HCT116 (cell line): ENCODE results near the gene ZNF503. TPM values are rescaled to one million over a fixed set of nuclear protein-coding genes. Genes with fewer than 3 reads are reported as not detected.

Experiments used
- ATAC-seq: fragments of 200-7000 bp; cut with Tn5 transposase; 2 replicates; pipeline ENCODE4 v1.9.1; 2020; ENCODE audit warnings: mild to moderate bottlenecking, moderate library complexity
- BruUV-seq: library from RNA; stranded (reverse); fragments of 400-500 nt; replicated peaks from 2 replicates; lab custom pipeline; 2021; lab: Mats Ljungman, UMichigan
- CTCF ChIA-PET: fragments of 300-600 bp; sonication (Branson Sonifier 250); formaldehyde crosslinking; loops from one replicate; lab custom pipeline; 2021; ENCODE audit warnings: antibody characterized with exemption; lab: Charles Lee
- POLR2A ChIA-PET: fragments of 300-600, 350-600 bp; sonication (Branson Sonifier 250); formaldehyde crosslinking; loops from one replicate; lab custom pipeline; 2021; ENCODE audit warnings: antibody characterized with exemption; lab: Charles Lee
- RAD21 ChIA-PET, 2 experiments: fragments of 300-600 bp; sonication (Branson Sonifier 250); formaldehyde crosslinking; loops; one replicate each; lab custom pipeline; 2023; ENCODE audit warnings: low total read pairs in 2 of 2; ENCODE audit not compliant: uncharacterized antibody in 2 of 2, unreplicated experiment in 2 of 2, low non-redundant PET in 1 of 2; lab: Charles Lee
- DNase-seq: peaks from one replicate; pipeline ENCODE4 v3.0.0-alpha.2; 2010; ENCODE audit warnings: low read depth, low spot score
- H2AFZ ChIP-seq: fragments of 200-600 bp; shearing (Covaris generic), sonication (generic); 2 replicates; pipeline ENCODE4 v1.6.1; 2017; ENCODE audit warnings: low read depth, mixed run types, mixed read lengths, antibody characterized with exemption, low read length; ENCODE audit not compliant: poor library complexity, severe bottlenecking
- H3K27ac ChIP-seq: 2 replicates; pipeline ENCODE4 v1.5.1; 2012; ENCODE audit warnings: low read depth, low read length
- H3K27me3 ChIP-seq: fragments of 200-600 bp; sonication (generic); 2 replicates; pipeline ENCODE4 v1.6.1; 2016; ENCODE audit warnings: mixed run types, low read length, mixed read lengths; ENCODE audit not compliant: insufficient read depth
- H3K36me3 ChIP-seq, 2 experiments: fragments of 200-500 bp in 1 of 2; fragments of 200-600 bp in 1 of 2; sonication (Bioruptor generic) in 1 of 2; sonication (generic) in 1 of 2; 2 replicates each; pipeline versions ENCODE4 v1.5.1 to v1.6.1; 2014 to 2016; ENCODE audit warnings: low read length in 2 of 2, inconsistent platforms in 1 of 2, mixed read lengths in 1 of 2, mixed run types in 1 of 2; ENCODE audit not compliant: insufficient read depth in 2 of 2, control insufficient read depth in 1 of 2
- H3K4me1 ChIP-seq, 2 experiments: fragments of 200-600 bp in 1 of 2; sonication (generic) in 1 of 2; 2 replicates each; pipeline versions ENCODE4 v1.5.1 to v1.6.1; 2012 to 2017; ENCODE audit warnings: low read length in 2 of 2, inconsistent platforms in 1 of 2, mild to moderate bottlenecking in 1 of 2, mixed read lengths in 1 of 2, mixed run types in 1 of 2, moderate library complexity in 1 of 2; ENCODE audit not compliant: insufficient read depth in 2 of 2, control insufficient read depth in 1 of 2
- H3K4me2 ChIP-seq: fragments of 200-600 bp; sonication (generic); 2 replicates; pipeline ENCODE4 v1.6.1; 2017; ENCODE audit warnings: mixed run types, low read length, mixed read lengths
- H3K4me3 ChIP-seq, 2 experiments: fragments of 200-600 bp in 1 of 2; sonication (generic) in 1 of 2; replicated peaks in 1 of 2; 2 replicates each; pipeline ENCODE4 v1.5.1; 2011 to 2016; ENCODE audit warnings: low read length in 2 of 2, control low read depth in 1 of 2, low read depth in 1 of 2, mild to moderate bottlenecking in 1 of 2, mixed read lengths in 1 of 2, mixed run types in 1 of 2
- H3K79me2 ChIP-seq: fragments of 200-600 bp; sonication (generic); 2 replicates; pipeline ENCODE4 v1.6.1; 2017; ENCODE audit warnings: mild to moderate bottlenecking, mixed run types, low read length, moderate library complexity, mixed read lengths; ENCODE audit not compliant: insufficient read depth
- H3K9ac ChIP-seq: fragments of 200-600 bp; sonication (generic); 2 replicates; pipeline ENCODE4 v1.6.1; 2016; ENCODE audit warnings: low read length, mixed read lengths
- H3K9me2 ChIP-seq: fragments of 200-600 bp; sonication (generic), shearing (Covaris generic); 2 replicates; pipeline ENCODE4 v1.6.1; 2017; ENCODE audit warnings: mixed run types, mild to moderate bottlenecking, moderate library complexity; ENCODE audit not compliant: insufficient read depth
- H3K9me3 ChIP-seq, 2 experiments: fragments of 200-500 bp in 1 of 2; fragments of 200-600 bp in 1 of 2; sonication (Bioruptor generic) in 1 of 2; sonication (generic) in 1 of 2; 2 replicates each; pipeline ENCODE4 v1.6.1; 2014 to 2017; ENCODE audit warnings: low read length in 2 of 2, mixed read lengths in 2 of 2, inconsistent platforms in 1 of 2, low read depth in 1 of 2, mild to moderate bottlenecking in 1 of 2, mixed run types in 1 of 2, moderate library complexity in 1 of 2; ENCODE audit not compliant: control insufficient read depth in 1 of 2, insufficient read depth in 1 of 2
- H4K20me1 ChIP-seq: fragments of 200-600 bp; sonication (generic), shearing (Covaris generic); 2 replicates; pipeline ENCODE4 v1.6.1; 2017; ENCODE audit warnings: mixed run types, mild to moderate bottlenecking, moderate library complexity; ENCODE audit not compliant: insufficient read depth
- CEBPB ChIP-seq: IDR thresholded peaks from 2 replicates; pipeline ENCODE4 v1.6.1; 2012; ENCODE audit warnings: low read depth
- EZH2 ChIP-seq: fragments of 200-600 bp; sonication (generic); IDR thresholded peaks from 2 replicates; pipeline ENCODE4 v1.6.1; 2017; ENCODE audit warnings: antibody characterized with exemption, mixed run types
- JUND ChIP-seq: IDR thresholded peaks from 2 replicates; pipeline ENCODE4 v1.6.1; 2012
- POLR2A ChIP-seq: IDR thresholded peaks from 2 replicates; pipeline ENCODE4 v1.7.0; 2011; ENCODE audit warnings: borderline replicate concordance; ENCODE audit not compliant: insufficient read depth, insufficient read length; ENCODE audit errors: extremely low read depth
- POLR2AphosphoS5 ChIP-seq: IDR thresholded peaks from 2 replicates; pipeline ENCODE4 v1.6.1; 2011; ENCODE audit warnings: mild to moderate bottlenecking, low read depth, low read length, moderate library complexity
- RAD21 ChIP-seq: IDR thresholded peaks from 2 replicates; pipeline ENCODE4 v1.6.1; 2012; ENCODE audit warnings: low read depth, mild to moderate bottlenecking
- SP1 ChIP-seq: IDR thresholded peaks from 2 replicates; pipeline ENCODE4 v1.6.1; 2012; ENCODE audit warnings: low read depth
- TCF7L2 ChIP-seq: IDR thresholded peaks from 2 replicates; pipeline ENCODE4 v1.7.0; 2011; ENCODE audit warnings: borderline replicate concordance, inconsistent platforms; ENCODE audit not compliant: insufficient read depth, insufficient read length; ENCODE audit errors: extremely low read depth
- YY1 ChIP-seq: IDR thresholded peaks from 2 replicates; pipeline ENCODE4 v1.6.1; 2011; ENCODE audit warnings: low read length, low read depth, moderate library complexity, mild to moderate bottlenecking; ENCODE audit not compliant: insufficient replicate concordance; ENCODE audit errors: extremely low read depth
- ZFX ChIP-seq: fragments of 450-650 bp; IDR thresholded peaks from 2 replicates; pipeline ENCODE4 v1.6.1; 2017
- ZNF274 ChIP-seq: fragments of 200-500 bp; sonication (Bioruptor generic); IDR thresholded peaks from 2 replicates; pipeline ENCODE4 v1.6.1; 2014; ENCODE audit warnings: mild to moderate bottlenecking, low read depth, low read length, inconsistent platforms
- intact Hi-C: fragments of 100-400 bp; cut with micrococcal nuclease; formaldehyde crosslinking; loops from 2 replicates; pipeline ENCODE4 v1.10.0; 2022
- total RNA-seq: library from RNA; stranded (reverse); gene quantifications from one replicate; pipeline ENCODE4 v1.2.1, GENCODE V29; 2021; ENCODE audit not compliant: unreplicated experiment
- TF ChIP-seq, protein P1 (sequence below): IDR thresholded peaks from 2 replicates; pipeline ENCODE4 v1.6.1; 2012
- TF ChIP-seq, protein P2 (sequence below): IDR thresholded peaks from 2 replicates; pipeline ENCODE4 v1.6.1; 2012; ENCODE audit warnings: low read depth
- TF ChIP-seq, protein P3 (sequence below): IDR thresholded peaks from 2 replicates; pipeline ENCODE4 v1.6.1; 2011; ENCODE audit warnings: mild to moderate bottlenecking, low read length, moderate library complexity; ENCODE audit not compliant: insufficient replicate concordance; ENCODE audit errors: extremely low read depth
- TF ChIP-seq, protein P4 (sequence below): IDR thresholded peaks from 2 replicates; pipeline ENCODE4 v1.6.1; 2012
- TF ChIP-seq, protein P5 (sequence below), 3 experiments: fragments of 200-600 bp in 1 of 3; sonication (generic) in 1 of 3; IDR thresholded peaks in 2 of 3; conservative IDR thresholded peaks in 1 of 3; 2 replicates each; pipeline ENCODE4 v1.5.1; 2012 to 2017; ENCODE audit warnings: low read depth in 2 of 3, low read length in 2 of 3, antibody characterized with exemption in 1 of 3, borderline replicate concordance in 1 of 3, control low read depth in 1 of 3, mild to moderate bottlenecking in 1 of 3, mixed read lengths in 1 of 3, mixed run types in 1 of 3, moderate library complexity in 1 of 3; ENCODE audit not compliant: insufficient read depth in 1 of 3

The ZNF503 gene
- total RNA-seq, 1 experiment from 2014 or later: 30.4 TPM

DNA sequence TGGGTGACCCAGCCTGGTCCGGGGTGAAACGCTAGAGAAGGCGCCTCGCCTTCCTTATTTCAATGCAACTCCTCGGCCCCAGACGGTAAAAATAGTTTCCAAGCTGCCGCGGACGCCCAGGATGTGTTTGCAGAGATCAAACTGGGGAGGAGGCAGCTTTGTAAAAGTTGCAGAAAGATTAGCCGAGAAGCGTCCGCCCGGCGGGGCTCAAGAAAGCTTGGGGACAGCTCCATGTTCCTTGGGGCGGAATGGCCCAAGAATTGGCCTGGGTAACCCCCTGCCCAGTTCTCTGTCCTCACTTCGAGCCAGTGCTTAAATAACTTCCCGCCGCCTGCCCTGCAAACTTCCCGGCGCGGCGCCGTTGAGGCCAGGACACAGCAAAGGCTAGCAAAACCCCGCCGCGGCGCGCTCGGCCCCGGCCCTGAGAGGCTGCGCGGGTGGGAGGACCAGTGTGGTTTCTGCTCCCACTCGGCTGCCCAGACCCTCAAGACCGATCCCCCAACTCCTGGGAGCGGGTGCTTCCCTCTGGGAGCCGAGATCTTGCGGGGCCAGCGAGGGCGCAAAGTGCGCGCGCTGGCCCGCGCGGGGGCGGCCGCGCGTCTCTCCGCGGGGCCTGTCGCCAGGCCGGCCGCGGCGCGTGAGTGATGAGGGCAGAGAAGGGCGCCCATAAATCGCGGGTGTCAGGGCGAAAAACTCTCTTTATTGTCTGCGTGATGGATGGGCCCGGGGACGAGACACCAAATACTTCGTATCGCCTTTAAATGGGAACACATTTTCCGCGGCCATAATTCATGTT lies 6.3 kb upstream of the ZNF503 start:
- DNase-seq: no peak
- Histone ChIP-seq H3K27ac (no peak overlapping the region), H3K27me3 (no peaks in the 10 kb centered on the region), H3K4me2 (peak overlapping the region; percentile 91), H3K36me3 (no peaks in the 10 kb centered on the region), H2AFZ (no peak overlapping the region), H4K20me1 (no peaks in the 10 kb centered on the region), H3K4me3 (peak overlapping the region in 1 of 2 experiments; percentile 79; a peak in 1 of 4 replicates), H3K9ac (peak overlapping the region; percentile 78), H3K9me2 (no peaks in the 10 kb centered on the region), H3K4me1 (peaks cover 18 to 50% of the 10 kb centered on the region in 2 experiments; a peak in 3 of 4 replicates), H3K9me3 (no peaks in the 10 kb centered on the region), H3K79me2 (peaks cover 12% of the 10 kb centered on the region; the same call in 1 of the 2 replicates)
- ChIA-PET CTCF (no interaction called here), POLR2A (no interaction called here), RAD21 (no interaction called here)
- ATAC-seq: no peak
- TF ChIP-seq CEBPB (no peak), SP1 (no peak), TCF7L2 (no peak), JUND (no peak), YY1 (no peak), POLR2AphosphoS5 (no peak), POLR2A (no peak), RAD21 (no peak), ZFX (no peak), EZH2 (no peak), ZNF274 (no peak)
- TF ChIP-seq, protein P1, sequence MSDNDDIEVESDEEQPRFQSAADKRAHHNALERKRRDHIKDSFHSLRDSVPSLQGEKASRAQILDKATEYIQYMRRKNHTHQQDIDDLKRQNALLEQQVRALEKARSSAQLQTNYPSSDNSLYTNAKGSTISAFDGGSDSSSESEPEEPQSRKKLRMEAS: no peak
- TF ChIP-seq, protein P2, sequence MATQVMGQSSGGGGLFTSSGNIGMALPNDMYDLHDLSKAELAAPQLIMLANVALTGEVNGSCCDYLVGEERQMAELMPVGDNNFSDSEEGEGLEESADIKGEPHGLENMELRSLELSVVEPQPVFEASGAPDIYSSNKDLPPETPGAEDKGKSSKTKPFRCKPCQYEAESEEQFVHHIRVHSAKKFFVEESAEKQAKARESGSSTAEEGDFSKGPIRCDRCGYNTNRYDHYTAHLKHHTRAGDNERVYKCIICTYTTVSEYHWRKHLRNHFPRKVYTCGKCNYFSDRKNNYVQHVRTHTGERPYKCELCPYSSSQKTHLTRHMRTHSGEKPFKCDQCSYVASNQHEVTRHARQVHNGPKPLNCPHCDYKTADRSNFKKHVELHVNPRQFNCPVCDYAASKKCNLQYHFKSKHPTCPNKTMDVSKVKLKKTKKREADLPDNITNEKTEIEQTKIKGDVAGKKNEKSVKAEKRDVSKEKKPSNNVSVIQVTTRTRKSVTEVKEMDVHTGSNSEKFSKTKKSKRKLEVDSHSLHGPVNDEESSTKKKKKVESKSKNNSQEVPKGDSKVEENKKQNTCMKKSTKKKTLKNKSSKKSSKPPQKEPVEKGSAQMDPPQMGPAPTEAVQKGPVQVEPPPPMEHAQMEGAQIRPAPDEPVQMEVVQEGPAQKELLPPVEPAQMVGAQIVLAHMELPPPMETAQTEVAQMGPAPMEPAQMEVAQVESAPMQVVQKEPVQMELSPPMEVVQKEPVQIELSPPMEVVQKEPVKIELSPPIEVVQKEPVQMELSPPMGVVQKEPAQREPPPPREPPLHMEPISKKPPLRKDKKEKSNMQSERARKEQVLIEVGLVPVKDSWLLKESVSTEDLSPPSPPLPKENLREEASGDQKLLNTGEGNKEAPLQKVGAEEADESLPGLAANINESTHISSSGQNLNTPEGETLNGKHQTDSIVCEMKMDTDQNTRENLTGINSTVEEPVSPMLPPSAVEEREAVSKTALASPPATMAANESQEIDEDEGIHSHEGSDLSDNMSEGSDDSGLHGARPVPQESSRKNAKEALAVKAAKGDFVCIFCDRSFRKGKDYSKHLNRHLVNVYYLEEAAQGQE: no peak
- TF ChIP-seq, protein P3, sequence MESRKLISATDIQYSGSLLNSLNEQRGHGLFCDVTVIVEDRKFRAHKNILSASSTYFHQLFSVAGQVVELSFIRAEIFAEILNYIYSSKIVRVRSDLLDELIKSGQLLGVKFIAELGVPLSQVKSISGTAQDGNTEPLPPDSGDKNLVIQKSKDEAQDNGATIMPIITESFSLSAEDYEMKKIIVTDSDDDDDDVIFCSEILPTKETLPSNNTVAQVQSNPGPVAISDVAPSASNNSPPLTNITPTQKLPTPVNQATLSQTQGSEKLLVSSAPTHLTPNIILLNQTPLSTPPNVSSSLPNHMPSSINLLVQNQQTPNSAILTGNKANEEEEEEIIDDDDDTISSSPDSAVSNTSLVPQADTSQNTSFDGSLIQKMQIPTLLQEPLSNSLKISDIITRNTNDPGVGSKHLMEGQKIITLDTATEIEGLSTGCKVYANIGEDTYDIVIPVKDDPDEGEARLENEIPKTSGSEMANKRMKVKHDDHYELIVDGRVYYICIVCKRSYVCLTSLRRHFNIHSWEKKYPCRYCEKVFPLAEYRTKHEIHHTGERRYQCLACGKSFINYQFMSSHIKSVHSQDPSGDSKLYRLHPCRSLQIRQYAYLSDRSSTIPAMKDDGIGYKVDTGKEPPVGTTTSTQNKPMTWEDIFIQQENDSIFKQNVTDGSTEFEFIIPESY: no peak
- TF ChIP-seq, protein P4, sequence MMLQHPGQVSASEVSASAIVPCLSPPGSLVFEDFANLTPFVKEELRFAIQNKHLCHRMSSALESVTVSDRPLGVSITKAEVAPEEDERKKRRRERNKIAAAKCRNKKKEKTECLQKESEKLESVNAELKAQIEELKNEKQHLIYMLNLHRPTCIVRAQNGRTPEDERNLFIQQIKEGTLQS: no peak
- TF ChIP-seq, protein P5, sequence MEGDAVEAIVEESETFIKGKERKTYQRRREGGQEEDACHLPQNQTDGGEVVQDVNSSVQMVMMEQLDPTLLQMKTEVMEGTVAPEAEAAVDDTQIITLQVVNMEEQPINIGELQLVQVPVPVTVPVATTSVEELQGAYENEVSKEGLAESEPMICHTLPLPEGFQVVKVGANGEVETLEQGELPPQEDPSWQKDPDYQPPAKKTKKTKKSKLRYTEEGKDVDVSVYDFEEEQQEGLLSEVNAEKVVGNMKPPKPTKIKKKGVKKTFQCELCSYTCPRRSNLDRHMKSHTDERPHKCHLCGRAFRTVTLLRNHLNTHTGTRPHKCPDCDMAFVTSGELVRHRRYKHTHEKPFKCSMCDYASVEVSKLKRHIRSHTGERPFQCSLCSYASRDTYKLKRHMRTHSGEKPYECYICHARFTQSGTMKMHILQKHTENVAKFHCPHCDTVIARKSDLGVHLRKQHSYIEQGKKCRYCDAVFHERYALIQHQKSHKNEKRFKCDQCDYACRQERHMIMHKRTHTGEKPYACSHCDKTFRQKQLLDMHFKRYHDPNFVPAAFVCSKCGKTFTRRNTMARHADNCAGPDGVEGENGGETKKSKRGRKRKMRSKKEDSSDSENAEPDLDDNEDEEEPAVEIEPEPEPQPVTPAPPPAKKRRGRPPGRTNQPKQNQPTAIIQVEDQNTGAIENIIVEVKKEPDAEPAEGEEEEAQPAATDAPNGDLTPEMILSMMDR (IDR thresholded peaks at IDR 0.05 in 2 of 3, conservative IDR thresholded peaks at IDR 0.05 in 1 of 3; ENCODE audit: borderline replicate concordance in 1 of 3, insufficient read depth in 1 of 3, low read depth in 2 of 3, low read length in 2 of 3): no peak
- BruUV-seq: no TSS peak
- intact Hi-C loops: no loop called here
